AG08395 (cell line): ENCODE results near the gene PROK1.

Source experiments
- DNase-seq: peaks from one replicate; pipeline ENCODE4 v3.0.0; 2012; ENCODE audit warnings: mixed read lengths, low spot score

The PROK1 gene

GRCh38 chr1:110489406-110489805, 38.5 kb downstream of the PROK1 start:
- no peak for DNase-seq

GRCh38 chr1:110489973-110490542, 39.1 kb downstream of the PROK1 start:
- no peak for DNase-seq

GRCh38 chr1:110490791-110491451, 40.0 kb downstream of the PROK1 start:
- DNase-seq = no peak

- DNase-seq = no peak
Measured at GRCh38 chr1:110492573-110492972, 41.6 kb downstream of the PROK1 start.

- no peak for DNase-seq
Measured at GRCh38 chr1:110493059-110493699, 42.2 kb downstream of the PROK1 start.

GRCh38 chr1:110494036-110494435, 43.1 kb downstream of the PROK1 start:
- no peak for DNase-seq

GRCh38 chr1:110494522-110495406, 43.8 kb downstream of the PROK1 start:
- DNase-seq = no peak

GRCh38 chr1:110495926-110496600, 45.1 kb downstream of the PROK1 start:
- DNase-seq = peak; percentile 90

- no peak for DNase-seq
Measured at GRCh38 chr1:110498270-110498669, 47.3 kb downstream of the PROK1 start.

GRCh38 chr1:110501488-110502132, 50.7 kb downstream of the PROK1 start:
- DNase-seq = no peak

GRCh38 chr1:110502402-110503151, 51.6 kb downstream of the PROK1 start:
- DNase-seq = no peak

- DNase-seq = no peak
Measured at GRCh38 chr1:110503471-110503870, 52.5 kb downstream of the PROK1 start.

GRCh38 chr1:110504226-110504625, 53.3 kb downstream of the PROK1 start:
- DNase-seq = no peak

- DNase-seq = no peak
Measured at GRCh38 chr1:110505596-110505995, 54.6 kb downstream of the PROK1 start.

- no peak for DNase-seq
Measured at GRCh38 chr1:110506541-110506940, 55.6 kb downstream of the PROK1 start.
